NCI-H2171 treated with DMSO at 0.1 percent for 48 hours (cell line): ENCODE data around the gene SLC1A2.

Experiments
- DNase-seq: peaks from one replicate; lab custom pipeline; 2025; lab: John Stamatoyannopoulos, UW

The SLC1A2 gene

GRCh38 chr11:35324981-35325380, 94.4 kb downstream of the SLC1A2 start:
- DNase-seq, result no peak

GRCh38 chr11:35324183-35324886, 95.0 kb downstream of the SLC1A2 start:
- DNase-seq, result no peak

GRCh38 chr11:35323076-35323868, 96.1 kb downstream of the SLC1A2 start:
- no peak for DNase-seq

GRCh38 chr11:35322318-35322979, 96.9 kb downstream of the SLC1A2 start:
- peak; percentile 50 for DNase-seq

GRCh38 chr11:35321532-35322317, 97.6 kb downstream of the SLC1A2 start:
- DNase-seq, result no peak

GRCh38 chr11:35321111-35321510, 98.2 kb downstream of the SLC1A2 start:
- no peak for DNase-seq

GRCh38 chr11:35318977-35319925, 100.1 kb downstream of the SLC1A2 start:
- DNase-seq, result no peak

GRCh38 chr11:35318309-35318708, 101.0 kb downstream of the SLC1A2 start:
- DNase-seq, result no peak

GRCh38 chr11:35317253-35317652, 102.1 kb downstream of the SLC1A2 start:
- no peak for DNase-seq

GRCh38 chr11:35316161-35316560, 103.2 kb downstream of the SLC1A2 start:
- no peak for DNase-seq

GRCh38 chr11:35313760-35314153, 105.6 kb downstream of the SLC1A2 start:
- DNase-seq, result no peak

- DNase-seq, result no peak
Measured at GRCh38 chr11:35313066-35313759, 106.1 kb downstream of the SLC1A2 start.

- no peak for DNase-seq
Measured at GRCh38 chr11:35311331-35311730, 108.0 kb downstream of the SLC1A2 start.

GRCh38 chr11:35308157-35308556, 111.2 kb downstream of the SLC1A2 start:
- no peak for DNase-seq

- no peak for DNase-seq
Measured at GRCh38 chr11:35307221-35307621, 112.1 kb downstream of the SLC1A2 start.

GRCh38 chr11:35305670-35306382, 113.5 kb downstream of the SLC1A2 start:
- DNase-seq, result peak; percentile 27

GRCh38 chr11:35304900-35305460, 114.4 kb downstream of the SLC1A2 start:
- DNase-seq, result no peak

- DNase-seq, result no peak
Measured at GRCh38 chr11:35304386-35304775, 115.0 kb downstream of the SLC1A2 start.
